HUES6 (cell line): ENCODE results near the gene CABS1.

ENCODE experiments used
- H3K27ac ChIP-seq: 2 replicates; pipeline ENCODE4 v1.7.0; 2013; ENCODE audit warnings: low read depth, mild to moderate bottlenecking, low read length, inconsistent platforms
- H3K27me3 ChIP-seq: 2 replicates; pipeline ENCODE4 v1.6.1; 2013; ENCODE audit warnings: low read length; ENCODE audit not compliant: control insufficient read depth, insufficient read depth
- H3K36me3 ChIP-seq: 2 replicates; pipeline ENCODE4 v1.6.1; 2013; ENCODE audit warnings: low read length; ENCODE audit not compliant: control insufficient read depth, insufficient read depth
- H3K4me1 ChIP-seq: 2 replicates; pipeline ENCODE4 v1.6.1; 2013; ENCODE audit warnings: low read length; ENCODE audit not compliant: control insufficient read depth, insufficient read depth
- H3K4me3 ChIP-seq: 2 replicates; pipeline ENCODE4 v1.5.1; 2013; ENCODE audit warnings: low read depth, low read length
- H3K9ac ChIP-seq: one replicate; pipeline ENCODE4 v1.6.1; 2013; ENCODE audit warnings: mild to moderate bottlenecking, low read length
- H3K9me3 ChIP-seq: 2 replicates; pipeline ENCODE4 v1.6.1; 2013; ENCODE audit warnings: low read depth, low read length; ENCODE audit not compliant: control insufficient read depth, insufficient read depth

The CABS1 gene

DNA sequence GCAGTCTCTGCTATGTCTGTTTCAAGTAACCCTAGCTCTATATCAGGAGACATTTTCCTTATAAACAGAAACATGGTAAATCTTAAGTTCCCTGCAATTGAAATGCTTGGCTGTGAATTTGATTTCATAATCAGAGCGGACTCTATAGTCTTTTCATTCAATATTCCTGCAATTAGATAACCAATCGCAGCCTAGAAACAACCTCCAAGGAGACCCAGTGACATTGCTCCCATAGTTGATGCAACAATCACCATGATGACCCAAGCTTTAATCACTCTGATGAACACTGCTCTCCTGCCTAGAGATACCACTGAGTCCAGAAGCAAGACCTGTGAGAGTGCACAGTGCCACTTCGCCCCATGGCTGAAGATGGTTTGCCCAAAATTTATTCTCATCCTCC, at the start of gene CABS1:
TSS of gene CABS1 (plus strand) at position 301 of the 400 bp plus-strand sequence. CDS start at position 360, 59 bp downstream.
- Histone ChIP-seq H3K9ac (no peak within 1 kb of the TSS), H3K9me3 (no peaks in the 10 kb centered on the region), H3K36me3 (no peaks in the 10 kb centered on the region), H3K27me3 (no peaks in the 10 kb centered on the region), H3K4me1 (no peaks in the 10 kb centered on the region), H3K4me3 (no peak within 1 kb of the TSS), H3K27ac (no peak within 1 kb of the TSS)

- Histone ChIP-seq H3K36me3 (no peaks in the 10 kb centered on the region), H3K27me3 (no peaks in the 10 kb centered on the region), H3K9ac (no peak overlapping the region), H3K4me3 (no peak overlapping the region), H3K9me3 (no peaks in the 10 kb centered on the region), H3K4me1 (no peaks in the 10 kb centered on the region), H3K27ac (no peak overlapping the region)
Observed at GRCh38 chr4:70288651-70289050, 46.1 kb upstream of the CABS1 start.

DNA sequence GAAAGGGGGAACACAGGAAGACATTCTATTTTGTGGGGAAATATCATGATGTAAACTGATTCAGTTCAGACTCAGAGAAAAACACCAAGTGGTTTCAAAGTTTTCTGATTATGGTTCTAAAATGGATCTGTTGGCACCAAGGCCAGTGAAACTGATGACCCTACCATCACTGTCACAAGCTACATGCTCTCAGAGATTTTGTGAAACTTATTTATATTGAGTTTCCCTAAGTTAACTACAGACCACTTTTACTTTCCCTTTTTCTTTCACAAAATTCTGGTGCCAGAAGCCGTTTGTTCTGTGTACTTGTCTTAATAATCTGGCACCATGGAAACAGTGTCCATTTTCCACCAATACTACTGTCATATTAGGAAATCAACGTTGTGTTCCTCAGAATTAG, 43.4 kb upstream of the CABS1 start:
- Histone ChIP-seq H3K9me3 (no peaks in the 10 kb centered on the region), H3K27me3 (no peaks in the 10 kb centered on the region), H3K4me1 (no peaks in the 10 kb centered on the region), H3K36me3 (no peaks in the 10 kb centered on the region), H3K9ac (no peak overlapping the region), H3K27ac (no peak overlapping the region), H3K4me3 (no peak overlapping the region)

DNA sequence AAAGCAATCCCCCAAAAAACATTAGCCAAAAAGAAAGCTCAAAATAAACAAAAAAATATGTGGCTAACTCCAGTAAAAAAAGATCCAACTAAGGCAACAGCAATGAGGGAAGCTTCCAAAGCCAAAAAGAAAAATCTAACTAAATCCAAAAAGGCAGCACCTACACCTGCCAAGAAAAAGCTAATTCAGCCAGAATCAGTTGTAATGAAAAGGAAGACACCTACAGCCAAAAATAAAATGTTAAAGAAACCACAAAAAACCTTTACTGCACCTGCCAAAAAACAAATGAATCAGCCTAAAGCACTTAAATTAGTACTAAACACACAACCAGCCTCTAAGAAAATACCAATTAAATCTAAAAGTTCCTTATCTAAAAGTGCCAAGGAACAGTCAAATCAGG, 37.2 kb upstream of the CABS1 start:
- Histone ChIP-seq H3K27me3 (no peaks in the 10 kb centered on the region), H3K9ac (no peak overlapping the region), H3K4me3 (no peak overlapping the region), H3K9me3 (no peaks in the 10 kb centered on the region), H3K36me3 (no peaks in the 10 kb centered on the region), H3K27ac (no peak overlapping the region), H3K4me1 (no peaks in the 10 kb centered on the region)

DNA sequence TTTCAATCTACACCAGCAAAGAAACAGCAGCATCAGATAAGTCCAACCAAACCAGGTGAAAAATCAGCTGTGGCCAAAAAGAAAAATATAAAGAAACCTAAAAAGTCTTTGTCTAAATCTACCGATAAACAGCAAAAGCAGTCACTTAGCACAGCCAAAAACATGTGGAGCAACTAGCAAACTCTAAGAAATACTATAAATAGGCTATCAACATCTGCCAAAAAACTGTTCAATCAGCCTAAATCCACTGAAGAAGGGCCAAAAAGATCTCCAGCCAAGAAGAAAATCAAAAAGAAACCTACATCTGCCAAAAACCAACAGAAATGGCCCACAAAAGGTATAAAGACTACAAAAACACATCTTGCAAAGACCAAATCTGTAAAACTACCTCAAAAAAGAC, 36.7 kb upstream of the CABS1 start:
- Histone ChIP-seq H3K4me3 (no peak overlapping the region), H3K9ac (no peak overlapping the region), H3K27ac (no peak overlapping the region), H3K4me1 (no peaks in the 10 kb centered on the region), H3K27me3 (no peaks in the 10 kb centered on the region), H3K9me3 (no peaks in the 10 kb centered on the region), H3K36me3 (no peaks in the 10 kb centered on the region)

DNA sequence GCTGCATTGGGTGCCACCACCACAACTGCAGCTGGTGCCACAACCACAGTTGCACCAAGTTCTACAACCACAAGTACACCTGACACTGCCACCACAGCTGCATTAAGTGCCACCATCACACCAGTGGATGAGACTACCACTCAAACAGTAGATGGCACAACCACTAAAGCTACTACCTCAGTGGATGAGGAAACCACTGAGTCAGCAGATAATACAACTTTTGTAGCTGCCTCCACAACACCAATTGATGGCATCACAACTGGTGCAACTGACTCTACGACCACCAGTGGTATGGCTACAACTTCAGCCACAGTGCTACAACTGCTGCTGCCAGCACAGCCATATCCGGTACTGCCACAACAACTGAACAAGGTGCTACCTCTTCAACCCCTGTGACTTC, 35.1 kb upstream of the CABS1 start:
- Histone ChIP-seq H3K9ac (no peak overlapping the region), H3K4me3 (no peak overlapping the region), H3K27ac (no peak overlapping the region), H3K4me1 (no peaks in the 10 kb centered on the region), H3K9me3 (no peaks in the 10 kb centered on the region), H3K27me3 (no peaks in the 10 kb centered on the region), H3K36me3 (no peaks in the 10 kb centered on the region)

DNA sequence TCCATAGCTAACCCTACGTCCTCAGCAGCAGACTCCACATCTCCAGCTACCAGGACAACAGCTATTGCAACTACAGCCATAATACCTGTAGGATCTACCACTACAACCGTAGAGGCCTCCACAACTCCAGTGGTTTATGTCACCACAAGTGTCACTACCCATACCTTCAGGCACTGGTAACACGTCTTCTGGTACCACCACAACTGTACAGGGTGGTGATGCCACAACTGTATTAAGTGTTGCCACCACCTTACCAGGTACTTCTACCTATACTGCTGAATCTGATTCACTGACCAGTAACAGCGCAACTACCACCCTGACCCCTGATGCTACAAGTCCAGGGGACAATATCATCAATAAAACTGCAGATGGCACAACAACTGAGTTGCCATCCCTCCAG, 34.6 kb upstream of the CABS1 start:
- Histone ChIP-seq H3K9me3 (no peaks in the 10 kb centered on the region), H3K27me3 (no peaks in the 10 kb centered on the region), H3K27ac (no peak overlapping the region), H3K9ac (no peak overlapping the region), H3K36me3 (no peaks in the 10 kb centered on the region), H3K4me3 (no peak overlapping the region), H3K4me1 (no peaks in the 10 kb centered on the region)

DNA sequence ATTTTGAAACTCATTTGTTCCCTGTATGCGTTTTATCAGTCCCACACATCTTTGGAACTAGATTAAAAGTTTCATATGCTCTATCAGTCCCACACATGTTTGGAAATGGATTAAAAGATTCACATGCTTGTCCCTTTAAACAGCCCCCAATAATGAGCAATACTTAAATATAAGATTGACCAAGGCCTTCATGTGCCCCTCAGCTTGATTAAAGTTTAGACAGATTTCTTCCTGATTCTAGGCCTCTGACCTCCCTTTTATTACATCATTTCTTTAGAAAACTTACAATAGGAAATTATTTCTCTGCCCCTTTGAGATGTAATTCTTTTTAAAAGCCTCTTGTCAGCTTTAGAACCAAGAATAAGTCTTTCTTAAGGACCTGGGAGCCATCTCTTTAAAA, 31.7 kb upstream of the CABS1 start:
- Histone ChIP-seq H3K4me1 (no peaks in the 10 kb centered on the region), H3K9ac (no peak overlapping the region), H3K9me3 (no peaks in the 10 kb centered on the region), H3K27ac (no peak overlapping the region), H3K4me3 (no peak overlapping the region), H3K36me3 (no peaks in the 10 kb centered on the region), H3K27me3 (no peaks in the 10 kb centered on the region)

DNA sequence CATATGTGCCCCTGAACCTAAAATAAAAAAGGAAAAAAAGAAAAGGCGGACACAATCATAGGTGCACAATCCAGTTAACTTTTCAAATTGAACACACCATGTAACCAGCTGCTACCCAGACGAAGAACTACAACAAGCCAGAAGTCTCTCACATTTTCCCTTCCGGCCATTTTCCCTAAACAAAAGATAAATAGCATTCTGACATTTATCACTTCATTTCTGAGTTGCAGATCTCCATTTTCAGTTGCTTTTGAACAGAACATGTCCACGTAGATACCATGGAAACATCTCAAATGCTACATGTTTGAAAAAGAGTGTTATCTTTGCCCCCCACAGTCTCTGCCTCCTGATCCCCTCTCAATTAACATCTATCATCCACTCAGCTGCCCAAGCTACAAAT, 29.2 kb upstream of the CABS1 start:
- Histone ChIP-seq H3K27ac (peak overlapping the region; percentile 3; the same call in 1 of the 2 replicates), H3K36me3 (no peaks in the 10 kb centered on the region), H3K4me1 (no peaks in the 10 kb centered on the region), H3K4me3 (no peak overlapping the region), H3K9me3 (no peaks in the 10 kb centered on the region), H3K27me3 (no peaks in the 10 kb centered on the region), H3K9ac (peak overlapping the region; percentile 16)

- no peaks in the 10 kb centered on the region for H3K27me3 ChIP-seq
- H3K4me3 ChIP-seq, result no peak overlapping the region
Observed at GRCh38 chr4:70306076-70306475, 28.7 kb upstream of the CABS1 start.

DNA sequence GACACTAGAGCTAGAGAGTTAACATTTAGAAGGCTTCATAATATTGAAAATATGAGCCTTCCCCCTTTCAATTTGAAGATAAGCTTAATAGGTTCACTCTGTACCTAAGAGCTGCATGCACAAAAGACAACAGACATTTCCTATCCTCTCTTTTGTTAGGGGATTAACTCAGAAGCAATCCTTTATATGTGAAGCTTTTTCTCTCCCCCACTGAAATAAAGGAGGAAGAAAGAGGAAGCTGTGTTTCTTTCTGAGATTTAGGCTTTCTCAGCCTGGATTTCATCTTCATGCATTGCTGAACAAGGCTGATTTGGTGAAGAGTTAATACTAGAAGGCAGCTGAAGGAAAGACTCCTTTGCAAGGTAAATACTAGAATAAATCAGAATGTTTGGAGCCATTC, 21.0 kb upstream of the CABS1 start:
- H3K9me3 ChIP-seq, result no peaks in the 10 kb centered on the region
- H3K4me3 ChIP-seq, result no peak overlapping the region
- peaks cover 6% of the 10 kb centered on the region; the same call in 1 of the 2 replicates for H3K4me1 ChIP-seq
- no peaks in the 10 kb centered on the region for H3K36me3 ChIP-seq
- H3K27me3 ChIP-seq, result no peaks in the 10 kb centered on the region
- H3K9ac ChIP-seq, result no peak overlapping the region
- 0 out of 2 replicates have a peak overlapping the region, but pooled peaks have one; percentile 37 for H3K27ac ChIP-seq

More at GRCh38 chr4:70306076-70306475, 28.7 kb upstream of the CABS1 start:
- no peaks in the 10 kb centered on the region for H3K9me3 ChIP-seq
- no peak overlapping the region for H3K9ac ChIP-seq
- no peaks in the 10 kb centered on the region for H3K36me3 ChIP-seq
- H3K4me1 ChIP-seq, result no peaks in the 10 kb centered on the region
- H3K27ac ChIP-seq, result no peak overlapping the region; the same call in 1 of the 2 replicates

- Histone ChIP-seq H3K27me3 (no peaks in the 10 kb centered on the region), H3K36me3 (no peaks in the 10 kb centered on the region), H3K9me3 (no peaks in the 10 kb centered on the region), H3K27ac (no peak overlapping the region), H3K9ac (no peak overlapping the region), H3K4me1 (peaks cover 6% of the 10 kb centered on the region; the same call in 1 of the 2 replicates), H3K4me3 (no peak overlapping the region)
Observed at GRCh38 chr4:70315928-70316327, 18.9 kb upstream of the CABS1 start.
